Thoracic aorta (tissue), 2 donors: ENCODE results near the gene CHRND. TPM values are rescaled to one million over a fixed set of nuclear protein-coding genes. Genes with fewer than 3 reads are reported as not detected.

Source experiments
- ATAC-seq: fragments of 150-250 bp; one replicate; pipeline ENCODE4 v1.8.0; 2017; ENCODE audit warnings: low read depth; ENCODE audit not compliant: insufficient number of reproducible peaks, low FRiP score
- DNase-seq: peaks from one replicate; pipeline ENCODE4 v3.0.0-alpha.2; 2020; ENCODE audit warnings: low spot score
- H3K27ac ChIP-seq, 2 donors: fragments of 200-600 bp; sonication (generic); 1 replicate in 1 of 2; 2 replicates in 1 of 2; pipeline ENCODE4 v1.5.1; 2016; ENCODE audit warnings: mild to moderate bottlenecking in 2 of 2, moderate library complexity in 2 of 2
- H3K27me3 ChIP-seq: fragments of 200-600 bp; sonication (generic); replicated peaks from 2 replicates; pipeline ENCODE4 v1.6.0; 2016; ENCODE audit warnings: mild to moderate bottlenecking; ENCODE audit not compliant: insufficient read depth
- H3K36me3 ChIP-seq: fragments of 200-600 bp; sonication (generic); one replicate; pipeline ENCODE4 v1.5.1; 2016
- H3K4me1 ChIP-seq, 2 donors: fragments of 200-600 bp; sonication (generic); 1 replicate in 1 of 2; 2 replicates in 1 of 2; pipeline versions ENCODE4 v1.5.1 to v1.6.0; 2016; ENCODE audit warnings: low read depth in 2 of 2, mild to moderate bottlenecking in 1 of 2; ENCODE audit not compliant: control insufficient read depth in 1 of 2
- H3K4me3 ChIP-seq: fragments of 200-600 bp; sonication (generic); 2 replicates; pipeline ENCODE4 v1.5.1; 2016; ENCODE audit warnings: mild to moderate bottlenecking
- H3K9me3 ChIP-seq: fragments of 200-600 bp; sonication (generic); 2 replicates; pipeline ENCODE4 v1.5.1; 2016
- CTCF ChIP-seq: fragments of 200-600 bp; sonication (generic); IDR thresholded peaks from one replicate; pipeline ENCODE4 v1.5.1; 2019; ENCODE audit warnings: antibody characterized with exemption
- total RNA-seq, 2 donors: library from RNA; depleted of rRNA; stranded (reverse); fragments of >200 nt; gene quantifications; one replicate each; pipeline versions ENCODE4 v1.1.0 to v1.2.3, GENCODE V29; 2016

CHRND gene
- total RNA-seq, 2 donors from 2014 or later: not detected

GRCh38 chr2:232580648-232580981 is 54.7 kb downstream of the CHRND start:
- H3K36me3 ChIP-seq: peaks cover 25% of the 10 kb centered on the region
- no peak for TF ChIP-seq CTCF
- no peak for DNase-seq
- ATAC-seq: no peak
- no peaks in the 10 kb centered on the region for H3K27me3 ChIP-seq
- H3K27ac ChIP-seq: no peak overlapping the region
- no peaks in the 10 kb centered on the region for H3K9me3 ChIP-seq
- no peak overlapping the region for H3K4me3 ChIP-seq
- H3K4me1 ChIP-seq: no peaks in the 10 kb centered on the region

GRCh38 chr2:232581725-232582124 is 55.8 kb downstream of the CHRND start:
- no peaks in the 10 kb centered on the region for H3K4me1 ChIP-seq
- DNase-seq: no peak
- ATAC-seq: no peak
- no peak overlapping the region for H3K4me3 ChIP-seq
- no peak for TF ChIP-seq CTCF
- no peaks in the 10 kb centered on the region for H3K9me3 ChIP-seq
- peaks cover 25% of the 10 kb centered on the region for H3K36me3 ChIP-seq
- H3K27me3 ChIP-seq: no peaks in the 10 kb centered on the region
- no peak overlapping the region for H3K27ac ChIP-seq

GRCh38 chr2:232584238-232584637 is 58.3 kb downstream of the CHRND start:
- Histone ChIP-seq H3K9me3 (no peaks in the 10 kb centered on the region), H3K36me3 (peaks cover 25% of the 10 kb centered on the region), H3K4me1 (peaks cover 6 to 11% of the 10 kb centered on the region in 2 donors), H3K4me3 (no peak overlapping the region), H3K27me3 (no peaks in the 10 kb centered on the region), H3K27ac (no peak overlapping the region)
- ATAC-seq: no peak
- DNase-seq: no peak
- no peak for TF ChIP-seq CTCF

Other genes with a start within 250 kb of the CHRND start
- gene ALPP, start 147.4 kb upstream of the CHRND start, total RNA-seq: not detected
- not detected for gene ALPG, start 119.3 kb upstream of the CHRND start, total RNA-seq
- gene ALPI, start 70.0 kb upstream of the CHRND start, total RNA-seq: not detected
- 1 to 10 TPM; 1.6 to 2.8 TPM for gene ECEL1, start 38.3 kb upstream of the CHRND start, total RNA-seq
- gene PRSS56, start 5.8 kb upstream of the CHRND start, total RNA-seq: not detected
- gene CHRNG, start 13.5 kb downstream of the CHRND start, total RNA-seq: not detected
- 1 to 10 TPM; 1.8 to 3.1 TPM for gene TIGD1, start 24.4 kb downstream of the CHRND start, total RNA-seq
- gene EIF4E2, start 24.5 kb downstream of the CHRND start, total RNA-seq: 10 to 100 TPM; 42.2 to 51.1 TPM
- 100 to 1,000 TPM; 111 to 211 TPM for gene EFHD1, start 107.4 kb downstream of the CHRND start, total RNA-seq
- gene GIGYF2, start 171.2 kb downstream of the CHRND start, total RNA-seq: 100 to 1,000 TPM in 1 of 2 donors, 10 to 100 TPM in 1; 54.7 to 121 TPM